Neutrophil (primary cell): ENCODE measurements around the gene ITGAE.
"Not testable (repeated sequence)": the region's sequence is repeated elsewhere in the genome, so short reads cannot be mapped to it uniquely, and the experiment has no call there.

ENCODE experiments used
- H3K27ac ChIP-seq: fragments of 200-600 bp; sonication (generic); 2 replicates; pipeline ENCODE4 v1.5.1; 2016; ENCODE audit warnings: mild to moderate bottlenecking, moderate library complexity
- H3K27me3 ChIP-seq: fragments of 200-600 bp; sonication (generic); 2 replicates; pipeline ENCODE4 v1.6.0; 2016; ENCODE audit warnings: mild to moderate bottlenecking
- H3K36me3 ChIP-seq: fragments of 200-600 bp; sonication (generic); 2 replicates; pipeline ENCODE4 v1.5.1; 2017
- H3K4me1 ChIP-seq, 2 experiments: fragments of 200-600 bp in 1 of 2; sonication (generic) in 1 of 2; 1 replicate in 1 of 2; 2 replicates in 1 of 2; pipeline versions ENCODE4 v1.5.1 to v1.6.1; 2013 to 2016; ENCODE audit warnings: low read depth in 1 of 2, low read length in 1 of 2, mild to moderate bottlenecking in 1 of 2, moderate library complexity in 1 of 2; ENCODE audit not compliant: control insufficient read depth in 1 of 2, insufficient read depth in 1 of 2
- H3K4me3 ChIP-seq, 2 experiments: fragments of 200-600 bp in 1 of 2; sonication (generic) in 1 of 2; 1 replicate in 1 of 2; 2 replicates in 1 of 2; pipeline ENCODE4 v1.5.1; 2013 to 2016; ENCODE audit warnings: low read depth in 1 of 2, low read length in 1 of 2, mild to moderate bottlenecking in 1 of 2, moderate library complexity in 1 of 2
- H3K9me3 ChIP-seq: fragments of 200-600 bp; sonication (generic); 2 replicates; pipeline ENCODE4 v1.5.1; 2016
- TF ChIP-seq, protein P1 (sequence below): fragments of 200-600 bp; sonication (generic); IDR thresholded peaks from 2 replicates; pipeline ENCODE4 v1.5.1; 2016; ENCODE audit warnings: antibody characterized with exemption

Gene ITGAE

DNA sequence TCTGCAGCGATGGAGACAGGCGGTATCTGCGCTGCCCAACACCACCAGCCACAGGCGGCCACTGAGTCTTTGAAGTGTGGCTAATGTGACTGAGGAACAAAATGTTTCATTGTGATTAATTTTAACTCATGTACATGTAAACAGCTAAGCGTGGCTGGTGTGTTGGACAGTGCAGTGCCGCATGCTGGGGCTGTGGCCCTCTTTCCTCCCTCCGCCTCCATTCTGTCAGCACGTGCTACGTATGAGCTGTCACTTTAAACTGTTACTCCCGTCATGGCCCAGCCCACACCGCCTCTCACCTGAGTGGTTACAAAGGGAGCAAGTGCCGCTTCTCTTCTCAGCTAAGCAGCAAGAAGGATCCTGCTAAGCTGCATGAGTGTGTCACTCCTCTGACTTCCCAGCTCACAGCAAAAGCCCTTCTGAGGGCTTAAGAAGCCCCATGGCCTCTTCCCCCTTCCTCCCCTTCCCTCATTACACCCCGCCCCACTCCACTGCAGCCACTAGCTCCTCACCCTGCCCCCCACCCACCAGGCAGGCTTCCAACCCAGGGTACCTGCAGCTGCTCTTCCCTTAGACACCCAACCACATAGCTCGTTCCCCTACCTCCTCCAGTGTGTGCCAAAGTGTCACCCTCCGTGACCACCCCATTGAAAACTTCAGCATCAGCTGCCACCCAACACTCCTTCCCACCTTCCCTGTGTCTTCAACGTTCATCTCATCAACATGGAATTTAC, 62.3 kb downstream of the ITGAE start:
- H3K36me3 ChIP-seq = no peaks in the 10 kb centered on the region
- H3K4me1 ChIP-seq = peaks cover 25% of the 10 kb centered on the region in 2 experiments
- H3K27me3 ChIP-seq = no peaks in the 10 kb centered on the region
- peak overlapping the region; percentile 89 for H3K27ac ChIP-seq
- H3K4me3 ChIP-seq = no peak overlapping the region
- TF ChIP-seq, protein P1, sequence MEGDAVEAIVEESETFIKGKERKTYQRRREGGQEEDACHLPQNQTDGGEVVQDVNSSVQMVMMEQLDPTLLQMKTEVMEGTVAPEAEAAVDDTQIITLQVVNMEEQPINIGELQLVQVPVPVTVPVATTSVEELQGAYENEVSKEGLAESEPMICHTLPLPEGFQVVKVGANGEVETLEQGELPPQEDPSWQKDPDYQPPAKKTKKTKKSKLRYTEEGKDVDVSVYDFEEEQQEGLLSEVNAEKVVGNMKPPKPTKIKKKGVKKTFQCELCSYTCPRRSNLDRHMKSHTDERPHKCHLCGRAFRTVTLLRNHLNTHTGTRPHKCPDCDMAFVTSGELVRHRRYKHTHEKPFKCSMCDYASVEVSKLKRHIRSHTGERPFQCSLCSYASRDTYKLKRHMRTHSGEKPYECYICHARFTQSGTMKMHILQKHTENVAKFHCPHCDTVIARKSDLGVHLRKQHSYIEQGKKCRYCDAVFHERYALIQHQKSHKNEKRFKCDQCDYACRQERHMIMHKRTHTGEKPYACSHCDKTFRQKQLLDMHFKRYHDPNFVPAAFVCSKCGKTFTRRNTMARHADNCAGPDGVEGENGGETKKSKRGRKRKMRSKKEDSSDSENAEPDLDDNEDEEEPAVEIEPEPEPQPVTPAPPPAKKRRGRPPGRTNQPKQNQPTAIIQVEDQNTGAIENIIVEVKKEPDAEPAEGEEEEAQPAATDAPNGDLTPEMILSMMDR = no peak
- no peaks in the 10 kb centered on the region for H3K9me3 ChIP-seq

DNA sequence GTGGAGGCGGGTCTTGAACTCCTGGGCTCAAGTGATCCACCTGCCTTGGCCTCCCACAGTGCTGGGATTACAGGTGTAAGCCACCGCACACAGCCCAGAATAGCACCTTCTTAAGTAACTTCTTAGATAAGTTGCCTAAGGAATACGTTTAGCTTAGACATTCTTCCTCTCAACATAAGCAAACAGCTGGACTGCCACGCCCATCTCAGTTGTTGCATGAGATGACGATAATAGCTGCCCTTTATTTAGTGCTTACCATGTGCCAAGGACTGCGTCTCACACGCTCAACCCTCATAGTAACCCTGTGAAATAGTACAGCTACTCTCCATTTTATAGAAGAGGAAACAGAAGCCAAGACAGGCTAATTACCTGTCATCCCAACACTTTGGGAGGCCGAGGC, 65.5 kb downstream of the ITGAE start:
- Histone ChIP-seq H3K4me3 (no peak overlapping the region), H3K9me3 (no peaks in the 10 kb centered on the region), H3K4me1 (peaks cover 13 to 14% of the 10 kb centered on the region in 2 experiments), H3K36me3 (no peaks in the 10 kb centered on the region), H3K27ac (no peak overlapping the region), H3K27me3 (no peaks in the 10 kb centered on the region)
- TF ChIP-seq, protein P1 = no peak

DNA sequence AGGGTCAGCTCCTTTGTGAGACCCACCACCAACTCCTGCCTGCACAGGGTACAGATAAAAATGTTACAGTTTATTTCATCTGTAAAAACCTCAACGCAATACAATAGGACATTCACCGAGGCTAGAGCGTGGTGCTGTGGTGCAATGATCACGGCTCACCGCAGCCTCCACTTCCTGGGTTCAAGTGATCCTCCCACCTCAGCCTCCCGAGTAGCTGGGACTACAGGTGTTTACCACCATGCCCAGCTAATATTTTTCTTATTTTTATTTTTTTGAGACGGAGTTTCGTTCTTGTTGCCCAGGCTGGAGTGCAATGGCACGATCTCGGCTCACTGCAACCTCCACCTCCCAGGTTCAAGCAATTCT, 66.1 kb downstream of the ITGAE start:
- H3K9me3 ChIP-seq, H3K4me1 ChIP-seq, H3K36me3 ChIP-seq, H3K4me3 ChIP-seq, H3K27me3 ChIP-seq, H3K27ac ChIP-seq: not testable (repeated sequence)

DNA sequence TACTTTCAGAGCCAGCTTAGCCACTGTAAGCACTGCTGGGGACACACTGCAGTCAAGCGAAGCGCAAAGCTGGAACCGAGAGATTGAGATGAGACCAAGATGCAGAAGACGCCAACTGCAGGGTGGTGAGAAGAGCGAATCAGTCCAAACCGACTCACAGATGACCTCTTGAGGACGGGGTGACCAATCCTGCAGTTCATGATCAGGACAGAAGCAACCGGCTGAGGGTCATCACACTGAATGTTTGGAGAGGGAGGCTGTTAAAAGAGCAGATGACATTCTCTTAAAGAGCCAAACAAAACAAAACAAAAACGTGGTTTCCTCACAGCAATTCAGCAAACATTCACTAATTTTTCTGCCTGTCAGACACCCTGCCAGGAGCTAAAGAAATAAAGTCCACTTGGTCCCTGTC, 68.8 kb downstream of the ITGAE start:
- no peak overlapping the region for H3K27ac ChIP-seq
- TF ChIP-seq, protein P1 = no peak
- H3K27me3 ChIP-seq = no peaks in the 10 kb centered on the region
- H3K9me3 ChIP-seq = no peaks in the 10 kb centered on the region
- peaks cover 6% of the 10 kb centered on the region for H3K36me3 ChIP-seq
- no peak overlapping the region for H3K4me3 ChIP-seq
- H3K4me1 ChIP-seq = peaks cover 0 to 5% of the 10 kb centered on the region in 2 experiments

DNA sequence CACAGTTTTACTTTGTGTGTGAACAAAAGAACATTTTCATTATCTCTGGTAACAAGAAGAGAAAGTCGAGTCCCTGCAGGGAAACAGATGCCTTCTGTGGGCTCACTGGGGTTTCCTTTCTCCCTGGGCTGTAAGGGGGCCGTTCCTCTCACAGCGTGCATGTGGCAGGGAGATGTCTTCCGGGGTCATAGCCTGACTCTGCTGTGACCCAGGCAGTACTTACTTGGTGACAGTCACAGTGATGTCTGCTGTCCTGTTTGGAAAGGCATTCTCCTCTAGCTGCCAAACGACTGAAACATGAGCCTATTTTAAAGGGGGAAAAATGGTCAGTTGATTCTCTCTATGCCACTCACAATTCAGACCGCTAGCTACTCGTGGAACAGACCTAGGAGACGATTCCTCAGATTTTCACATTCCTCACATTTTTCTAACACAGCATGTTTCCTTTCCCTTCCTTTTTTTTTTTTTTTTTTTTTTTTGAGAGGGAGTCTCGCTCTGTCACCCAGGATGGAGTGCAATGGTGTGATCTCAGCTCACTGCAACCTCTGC, 70.0 kb downstream of the ITGAE start:
- Histone ChIP-seq H3K4me3 (no peak overlapping the region), H3K27ac (no peak overlapping the region), H3K36me3 (peaks cover 6% of the 10 kb centered on the region), H3K4me1 (peaks cover 0 to 5% of the 10 kb centered on the region in 2 experiments), H3K27me3 (no peaks in the 10 kb centered on the region), H3K9me3 (no peaks in the 10 kb centered on the region)
- TF ChIP-seq, protein P1 = no peak

DNA sequence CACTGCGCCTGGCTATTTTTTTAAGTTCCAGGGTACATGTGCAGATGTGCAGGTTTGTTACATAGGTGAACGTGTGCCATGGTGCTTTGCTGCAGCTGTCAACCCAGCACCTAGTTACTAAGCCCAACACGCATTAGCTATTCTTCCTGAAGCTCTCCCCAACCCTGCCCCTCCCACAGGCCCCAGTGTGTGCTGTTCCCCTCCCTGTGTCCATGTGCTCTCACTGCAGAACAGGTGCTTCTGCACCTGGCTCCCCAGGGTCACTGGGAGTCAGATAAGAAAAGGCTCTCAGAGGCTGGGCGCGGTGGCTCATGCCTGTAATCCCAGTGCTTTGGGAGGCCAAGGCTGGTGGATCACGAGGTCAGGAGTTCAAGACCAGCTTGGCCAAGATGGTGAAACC, 71.1 kb downstream of the ITGAE start:
- Histone ChIP-seq H3K27me3 (no peaks in the 10 kb centered on the region), H3K9me3 (no peaks in the 10 kb centered on the region), H3K36me3 (peaks cover 6% of the 10 kb centered on the region), H3K4me1 (peaks cover 0 to 3% of the 10 kb centered on the region in 2 experiments), H3K4me3 (no peak overlapping the region), H3K27ac (no peak overlapping the region)
- TF ChIP-seq, protein P1 = no peak

DNA sequence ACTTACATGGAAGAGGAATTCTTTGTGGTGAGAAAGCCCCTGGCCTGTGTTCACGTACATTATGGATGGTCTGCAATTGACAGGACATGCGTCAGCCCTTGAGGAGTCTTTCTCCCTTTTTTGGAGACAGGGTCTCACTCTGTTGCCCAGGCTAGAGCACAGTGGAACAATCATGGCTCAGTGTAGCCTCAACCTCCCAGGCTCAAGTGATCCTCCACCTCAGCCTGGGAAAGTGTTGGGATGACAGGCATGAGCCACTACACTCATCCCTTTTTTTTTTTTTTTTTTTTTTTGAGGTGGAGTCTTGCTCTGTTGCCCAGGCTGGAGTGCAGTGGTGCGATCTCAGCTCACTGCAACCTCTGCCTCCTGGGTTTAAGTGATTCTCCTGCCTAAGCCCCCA, 72.9 kb downstream of the ITGAE start:
- not testable (repeated sequence) for H3K36me3 ChIP-seq, H3K4me3 ChIP-seq, H3K27me3 ChIP-seq, H3K27ac ChIP-seq, H3K9me3 ChIP-seq
- H3K4me1 ChIP-seq = peaks cover 15 to 17% of the 10 kb centered on the region in 2 experiments
